HepG2 (cell line): Measurements from ENCODE around the gene SLC16A4. TPM values are rescaled to one million over a fixed set of nuclear protein-coding genes. Genes with fewer than 3 reads are reported as not detected.

Source experiments
- ATAC-seq: fragments of 200-7000 bp; cut with Tn5 transposase; 3 replicates; pipeline ENCODE4 v1.9.1; 2020; ENCODE audit warnings: mild to moderate bottlenecking, moderate library complexity
- BruUV-seq: library from RNA; stranded (reverse); fragments of 400-500 nt; replicated peaks from 2 replicates; lab custom pipeline; 2021; lab: Mats Ljungman, UMichigan
- CTCF ChIA-PET: fragments of 300-600 bp; formaldehyde crosslinking; extraction: SDS; loops from one replicate; lab custom pipeline; 2021; ENCODE audit warnings: low total read pairs, inconsistent platforms, low intra/inter-chr PET ratio; lab: Yijun Ruan, JAX
- POLR2A ChIA-PET: fragments of 350-600 bp; sonication (Branson Sonifier 250); formaldehyde crosslinking; loops from one replicate; lab custom pipeline; 2020; ENCODE audit warnings: antibody characterized with exemption, inconsistent platforms; lab: Yijun Ruan, JAX
- DNase-seq: peaks from one replicate; pipeline ENCODE4 v3.0.0-alpha.2; 2015; ENCODE audit warnings: low spot score
- FAIRE-seq: peaks from 3 replicates; lab custom pipeline; 2011; peaks lifted over from hg19 to GRCh38; lab: Jason Lieb, UNC
- H2AFZ ChIP-seq: one replicate; pipeline ENCODE4 v1.6.1; 2011; ENCODE audit warnings: low read length, inconsistent platforms
- H3K27ac ChIP-seq: fragments of 300-600 bp; 3 replicates; pipeline ENCODE4 v1.8.0; 2011; ENCODE audit warnings: mixed run types, mild to moderate bottlenecking, mixed read lengths, low read length, inconsistent platforms; ENCODE audit not compliant: insufficient read depth; ENCODE audit errors: extremely low read length
- H3K27me3 ChIP-seq, 2 experiments: fragments of 200-600 bp in 1 of 2; 2 replicates in 1 of 2; 3 replicates in 1 of 2; pipeline versions ENCODE4 v1.6.0 to v1.8.0; 2011; ENCODE audit warnings: low read length in 2 of 2, mild to moderate bottlenecking in 2 of 2, moderate library complexity in 2 of 2, inconsistent platforms in 1 of 2; ENCODE audit not compliant: insufficient read depth in 2 of 2, control insufficient read depth in 1 of 2
- H3K36me3 ChIP-seq, 2 experiments: fragments of 200-600 bp in 1 of 2; replicated peaks in 1 of 2; 2 replicates in 1 of 2; 3 replicates in 1 of 2; pipeline versions ENCODE4 v1.5.1 to v1.8.0; 2011; ENCODE audit warnings: low read length in 2 of 2, inconsistent platforms in 1 of 2; ENCODE audit not compliant: insufficient read depth in 2 of 2, control insufficient read depth in 1 of 2
- H3K4me1 ChIP-seq: 2 replicates; pipeline ENCODE4 v1.5.1; 2012; ENCODE audit warnings: low read length, inconsistent platforms; ENCODE audit not compliant: insufficient read depth
- H3K4me2 ChIP-seq: 2 replicates; pipeline ENCODE4 v1.6.0; 2011; ENCODE audit warnings: low read depth, low read length, inconsistent platforms
- H3K4me3 ChIP-seq, 3 experiments: fragments of 200-600 bp in 1 of 3; sonication (generic), shearing (Covaris generic) in 1 of 3; replicated peaks in 1 of 3; 2 replicates each; pipeline ENCODE4 v1.5.1; 2011 to 2016; ENCODE audit warnings: low read length in 3 of 3, inconsistent platforms in 2 of 3, low read depth in 2 of 3, mild to moderate bottlenecking in 2 of 3, control low read depth in 1 of 3, mixed read lengths in 1 of 3; ENCODE audit not compliant: insufficient read depth in 1 of 3
- H3K79me2 ChIP-seq: one replicate; pipeline ENCODE4 v1.6.1; 2011; ENCODE audit warnings: low read length, inconsistent platforms; ENCODE audit not compliant: insufficient read depth
- H3K9ac ChIP-seq: 2 replicates; pipeline ENCODE4 v1.6.0; 2011; ENCODE audit warnings: mild to moderate bottlenecking, low read depth, low read length, inconsistent platforms; ENCODE audit not compliant: insufficient read depth
- H3K9me3 ChIP-seq: 2 replicates; pipeline ENCODE4 v1.5.1; 2012; ENCODE audit warnings: mild to moderate bottlenecking, low read length
- H4K20me1 ChIP-seq: 2 replicates; pipeline ENCODE4 v1.6.0; 2011; ENCODE audit warnings: inconsistent platforms, mild to moderate bottlenecking, low read length, moderate library complexity; ENCODE audit not compliant: insufficient read depth
- ADNP ChIP-seq: sonication (generic); formaldehyde crosslinking; IDR thresholded peaks from 2 replicates; pipeline ENCODE4 v1.4.0; 2020; ENCODE audit warnings: missing genetic modification reagents
- ARHGAP35 ChIP-seq: sonication (generic); formaldehyde crosslinking; IDR thresholded peaks from 2 replicates; pipeline ENCODE4 v1.9.0; 2022; ENCODE audit warnings: mild to moderate bottlenecking, inconsistent platforms, moderate library complexity, missing genetic modification reagents, borderline replicate concordance
- DR1 ChIP-seq: sonication (generic); formaldehyde crosslinking; IDR thresholded peaks from 2 replicates; pipeline ENCODE4 v1.8.0; 2021; ENCODE audit warnings: mild to moderate bottlenecking, missing genetic modification reagents, inconsistent platforms
- FOXM1 ChIP-seq: sonication (generic); formaldehyde crosslinking; IDR thresholded peaks from 2 replicates; pipeline ENCODE4 v1.5.0; 2020; ENCODE audit warnings: missing genetic modification reagents
- KMT2A ChIP-seq: sonication (generic); formaldehyde crosslinking; IDR thresholded peaks from 2 replicates; pipeline ENCODE4 v1.4.0; 2020; ENCODE audit warnings: missing genetic modification reagents
- NR0B2 ChIP-seq: sonication (generic); formaldehyde crosslinking; IDR thresholded peaks from 2 replicates; pipeline ENCODE4 v1.4.0; 2020; ENCODE audit warnings: mild to moderate bottlenecking, missing genetic modification reagents
- PAXIP1 ChIP-seq: sonication (generic); formaldehyde crosslinking; conservative IDR thresholded peaks from 2 replicates; pipeline ENCODE4 v1.4.0; 2020; ENCODE audit warnings: mild to moderate bottlenecking, missing genetic modification reagents, moderate library complexity
- SMC3 ChIP-seq: IDR thresholded peaks from 2 replicates; pipeline ENCODE4 v1.6.1; 2011; ENCODE audit warnings: low read length, improper control_type of control experiment
- TFAP4 ChIP-seq: sonication (generic); IDR thresholded peaks from 2 replicates; pipeline ENCODE4 v1.6.1; 2016; ENCODE audit warnings: low read depth, borderline replicate concordance
- THAP11 ChIP-seq: IDR thresholded peaks from 2 replicates; pipeline ENCODE4 v1.6.1; 2016; ENCODE audit warnings: missing biosample characterization, missing genetic modification reagents
- XBP1 ChIP-seq: sonication (generic); formaldehyde crosslinking; IDR thresholded peaks from 2 replicates; pipeline ENCODE4 v1.5.0; 2020; ENCODE audit warnings: missing genetic modification reagents
- YEATS2 ChIP-seq: sonication (generic); formaldehyde crosslinking; IDR thresholded peaks from 2 replicates; pipeline ENCODE4 v1.4.0; 2020; ENCODE audit warnings: missing genetic modification reagents, borderline replicate concordance
- ZNF543 ChIP-seq: sonication (generic); formaldehyde crosslinking; IDR thresholded peaks from 2 replicates; pipeline ENCODE4 v1.4.0; 2020; ENCODE audit warnings: mild to moderate bottlenecking, missing genetic modification reagents
- ZSCAN31 ChIP-seq: sonication (generic); formaldehyde crosslinking; IDR thresholded peaks from 2 replicates; pipeline ENCODE4 v1.5.0; 2020; ENCODE audit warnings: low read depth, mild to moderate bottlenecking, missing genetic modification reagents
- WGBS: methylation state at CpG from one replicate; pipeline ENCODE4 v1.1.6; 2017; ENCODE audit warnings: low lambda C conversion rate; 5-methylcytosine and 5-hydroxymethylcytosine counted together
- in situ Hi-C: cut with HindIII; loops from 2 replicates; pipeline ENCODE4 v1.10.0; 2017; ENCODE audit warnings: low pct_unique_long_range_greater_than_20kb; ENCODE audit not compliant: extremely low pct_ligation_motif_present
- intact Hi-C: fragments of 100-400 bp; cut with micrococcal nuclease; formaldehyde crosslinking; loops from one replicate; pipeline ENCODE4 v1.10.0; 2022; ENCODE audit not compliant: unreplicated experiment
- polyA plus RNA-seq, 8 experiments: library from polyadenylated mRNA; depleted of rRNA in 3 of 8; stranded (reverse) in 7 of 8; unstranded in 1 of 8; fragments of >200 nt; fragmentation: Illumina TruSeq in 4 of 8; extraction: Trizol in 4 of 8; gene quantifications; 2 replicates each; pipeline versions ENCODE4 v1.2.1 to v1.2.3, GENCODE V29; 2011 to 2016; ENCODE audit warnings: low read depth in 4 of 8, missing spikeins in 1 of 8, mixed read lengths in 1 of 8; ENCODE audit not compliant: insufficient read depth in 1 of 8
- total RNA-seq, 5 experiments: library from RNA; depleted of rRNA; stranded (reverse); fragments of >200 nt; fragmentation: Illumina TruSeq; extraction: Trizol; gene quantifications; 2 replicates each; pipeline ENCODE4 v1.2.3, GENCODE V29; 2016; ENCODE audit warnings: low read depth in 1 of 5
- TF ChIP-seq, protein P1 (sequence below): IDR thresholded peaks from 2 replicates; pipeline ENCODE4 v1.6.1; 2012; ENCODE audit warnings: inconsistent platforms

SLC16A4 gene
- total and polyA plus RNA-seq, 2 of the 13 experiments (the other 11 are each of a cell fraction or from before 2014, with no cell fraction given): 1.1 to 1.5 TPM

GRCh38 chr1:110335265-110335664 is 55.6 kb downstream of the SLC16A4 start (continued):
- peak; percentile 84 for TF ChIP-seq PAXIP1 (CRISPR knock-in tag)
- TF ChIP-seq THAP11 (CRISPR knock-in tag): 0 out of 2 replicates have a peak, but pooled peaks have one; percentile 39
- TF ChIP-seq YEATS2 (CRISPR knock-in tag): no peak
- TF ChIP-seq ZSCAN31 (CRISPR knock-in tag): no peak
- TF ChIP-seq ZNF543 (CRISPR knock-in tag): no peak
- no peak for TF ChIP-seq XBP1
- TF ChIP-seq SMC3: no peak
- TF ChIP-seq ADNP (CRISPR knock-in tag): no peak
- TF ChIP-seq DR1 (CRISPR knock-in tag): no peak
- no peak for TF ChIP-seq KMT2A (CRISPR knock-in tag)
- TF ChIP-seq, all 625 proteins: peak for 60

DNA sequence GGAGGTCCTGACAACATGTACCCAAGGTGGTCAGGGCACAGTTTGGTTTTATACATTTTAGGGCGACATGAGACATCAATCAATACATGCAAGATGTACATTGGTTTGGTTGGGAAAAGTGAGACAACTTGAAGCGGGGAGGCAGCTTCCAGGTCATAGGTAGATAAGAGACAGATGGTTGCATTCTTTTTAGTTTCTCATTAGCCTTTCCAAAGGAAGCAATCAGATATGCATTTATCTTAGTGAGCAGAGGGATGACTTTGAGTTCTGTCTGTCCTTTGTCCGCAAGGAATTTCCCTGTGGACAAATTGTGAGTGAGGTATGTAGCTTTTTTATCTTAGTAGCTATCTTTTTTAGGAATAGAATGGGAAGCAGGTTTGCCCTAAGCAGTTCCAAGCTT is 62.1 kb downstream of the SLC16A4 start:
- H3K4me2 ChIP-seq: no peak overlapping the region
- intact Hi-C loops: no loop called here
- FAIRE-seq: no peak

More for the DNA sequence above, 62.1 kb downstream of the SLC16A4 start:
- TF ChIP-seq FOXM1: no peak
- TF ChIP-seq, protein P1, sequence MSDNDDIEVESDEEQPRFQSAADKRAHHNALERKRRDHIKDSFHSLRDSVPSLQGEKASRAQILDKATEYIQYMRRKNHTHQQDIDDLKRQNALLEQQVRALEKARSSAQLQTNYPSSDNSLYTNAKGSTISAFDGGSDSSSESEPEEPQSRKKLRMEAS: no peak
- TF ChIP-seq NR0B2: no peak
- no peak for TF ChIP-seq ARHGAP35
- TF ChIP-seq TFAP4: no peak
- ATAC-seq (no peak), DNase-seq (no peak)
- Histone ChIP-seq H3K9ac (no peak overlapping the region), H3K27me3 (no peaks in the 10 kb centered on the region), H3K4me3 (no peak overlapping the region), H3K9me3 (no peaks in the 10 kb centered on the region), H3K36me3 (no peaks in the 10 kb centered on the region), H4K20me1 (no peaks in the 10 kb centered on the region), H2AFZ (no peak overlapping the region), H3K4me1 (peaks cover 40% of the 10 kb centered on the region), H3K79me2 (no peaks in the 10 kb centered on the region), H3K27ac (no peak overlapping the region)
- no TSS peak for BruUV-seq
- POLR2A ChIA-PET: no interaction called here
- in situ Hi-C loops: no loop called here
- CTCF ChIA-PET: no interaction called here
- WGBS: 76% methylated on average over 3 of the region's 3 CpGs
